ENCODE measurements around the gene PRPSAP1. TPM values are rescaled to one million over a fixed set of nuclear protein-coding genes. Genes with fewer than 3 reads are reported as not detected.

The PRPSAP1 gene
- total RNA-seq, 1 donor from 2014 or later: 16.1 TPM

DNA sequence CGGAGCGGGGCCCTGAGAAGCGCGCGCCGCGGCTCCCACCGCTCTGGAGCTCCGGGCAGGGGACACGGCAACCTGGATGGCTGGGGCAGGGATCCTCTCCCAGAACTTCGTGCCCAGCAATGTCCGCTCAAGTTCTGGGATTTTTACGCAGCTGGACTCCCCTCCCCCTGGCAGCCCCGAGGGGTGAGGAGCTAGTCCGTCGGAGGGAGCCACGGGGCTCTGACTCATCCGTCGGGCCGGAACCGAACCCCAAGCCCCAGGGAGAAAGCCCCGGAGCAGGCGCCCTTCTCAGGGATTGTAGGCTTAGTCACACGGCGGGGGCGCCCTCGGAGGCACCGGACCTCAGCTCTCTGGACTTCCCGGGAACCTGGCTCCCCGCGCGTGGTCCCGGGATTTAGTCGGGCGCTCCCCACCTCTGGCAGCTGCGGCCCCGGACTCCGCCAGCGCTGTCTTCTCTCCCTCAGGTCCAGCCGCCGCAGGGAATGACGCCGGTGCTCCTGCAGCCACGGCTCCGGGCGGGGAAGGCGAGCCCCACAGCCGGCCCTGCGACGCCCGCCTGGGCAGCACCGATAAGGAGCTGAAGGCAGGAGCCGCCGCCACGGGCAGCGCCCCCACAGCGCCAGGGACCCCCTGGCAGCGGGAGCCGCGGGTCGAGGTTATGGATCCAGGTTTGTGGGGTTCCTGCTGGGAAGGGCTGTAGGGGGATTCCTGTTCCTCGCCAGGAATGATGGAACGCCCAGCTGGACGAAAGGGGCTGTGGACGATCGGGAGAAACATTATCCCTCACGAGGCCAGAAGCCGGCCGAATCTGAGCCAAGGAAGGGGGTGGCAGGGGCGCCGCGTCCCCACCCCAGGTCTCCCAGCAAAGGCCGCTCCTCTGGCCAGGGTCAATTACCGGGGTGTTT is 31.5 kb upstream of the PRPSAP1 start:
- TF ChIP-seq, protein P1, sequence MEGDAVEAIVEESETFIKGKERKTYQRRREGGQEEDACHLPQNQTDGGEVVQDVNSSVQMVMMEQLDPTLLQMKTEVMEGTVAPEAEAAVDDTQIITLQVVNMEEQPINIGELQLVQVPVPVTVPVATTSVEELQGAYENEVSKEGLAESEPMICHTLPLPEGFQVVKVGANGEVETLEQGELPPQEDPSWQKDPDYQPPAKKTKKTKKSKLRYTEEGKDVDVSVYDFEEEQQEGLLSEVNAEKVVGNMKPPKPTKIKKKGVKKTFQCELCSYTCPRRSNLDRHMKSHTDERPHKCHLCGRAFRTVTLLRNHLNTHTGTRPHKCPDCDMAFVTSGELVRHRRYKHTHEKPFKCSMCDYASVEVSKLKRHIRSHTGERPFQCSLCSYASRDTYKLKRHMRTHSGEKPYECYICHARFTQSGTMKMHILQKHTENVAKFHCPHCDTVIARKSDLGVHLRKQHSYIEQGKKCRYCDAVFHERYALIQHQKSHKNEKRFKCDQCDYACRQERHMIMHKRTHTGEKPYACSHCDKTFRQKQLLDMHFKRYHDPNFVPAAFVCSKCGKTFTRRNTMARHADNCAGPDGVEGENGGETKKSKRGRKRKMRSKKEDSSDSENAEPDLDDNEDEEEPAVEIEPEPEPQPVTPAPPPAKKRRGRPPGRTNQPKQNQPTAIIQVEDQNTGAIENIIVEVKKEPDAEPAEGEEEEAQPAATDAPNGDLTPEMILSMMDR (IDR thresholded peaks at IDR 0.05): no peak
- Histone ChIP-seq H3K9me3 (no peaks in the 10 kb centered on the region), H3K27ac (peak overlapping the region; percentile 90 to 94), H3K27me3 (no peaks in the 10 kb centered on the region), H3K4me3 (peak overlapping the region; percentile 67 to 93), H3K4me1 (peaks cover 6 to 26% of the 10 kb centered on the region in 2 donors), H3K36me3 (peaks cover 0 to 3% of the 10 kb centered on the region in 2 donors)
- peak; percentile 46 to 89 for DNase-seq (ENCODE audit: low spot score in 2 of 2)
- intact Hi-C loops (cut with DNase I): loop anchor here (1.0 kb wide), 2 partner anchors 15 to 32 kb away; partner anchors contain the start of gene PRPSAP1

DNA sequence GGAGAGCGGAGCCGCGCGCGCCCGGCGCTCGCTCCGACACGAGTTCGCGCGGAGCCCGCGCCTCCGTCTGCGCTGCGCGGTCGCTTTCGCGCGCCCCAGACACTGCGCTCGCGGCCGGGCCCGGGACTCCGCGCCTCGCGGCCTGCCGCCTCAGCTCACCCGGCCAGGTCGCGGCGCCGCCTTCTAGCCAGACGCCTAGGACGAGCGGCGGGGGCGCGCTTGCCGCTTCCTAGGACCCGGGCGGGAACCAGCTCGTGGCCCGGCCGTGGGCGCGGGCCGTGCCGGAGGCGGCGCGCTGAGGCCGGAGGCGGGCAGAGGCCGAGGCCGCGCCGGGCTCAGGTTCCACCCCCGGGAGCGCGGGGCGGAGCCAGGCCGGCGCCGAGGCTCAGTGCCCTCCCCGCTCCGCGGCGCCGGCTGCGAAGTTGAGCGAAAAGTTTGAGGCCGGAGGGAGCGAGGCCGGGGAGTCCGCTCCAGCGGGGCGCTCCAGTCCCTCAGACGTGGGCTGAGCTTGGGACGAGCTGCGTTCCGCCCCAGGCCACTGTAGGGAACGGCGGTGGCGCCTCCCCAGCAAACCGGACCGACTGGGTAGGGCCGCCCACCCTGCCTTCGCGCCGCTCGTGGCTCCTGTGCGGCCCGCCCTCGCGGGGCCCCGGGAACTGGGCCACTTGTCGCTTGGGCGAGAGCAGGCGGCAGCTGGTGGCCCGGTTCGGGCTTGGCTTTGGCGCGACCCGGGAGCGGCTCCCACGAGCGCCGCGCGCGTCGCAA is 30.7 kb upstream of the PRPSAP1 start, which contains the start of gene SPHK1:
SPHK1 (plus strand) TSS at position 388 of the 765 bp plus-strand sequence. CDS start 1,036 bp downstream, outside the sequence.
- DNase-seq (ENCODE audit: low spot score in 2 of 2): peak in 1 of 2 donors; percentile 85
- TF ChIP-seq, protein P1 (IDR thresholded peaks at IDR 0.05): no peak
- Histone ChIP-seq H3K27ac (peak within 1 kb of the TSS; percentile 90 to 94), H3K4me3 (peak within 1 kb of the TSS; percentile 67 to 93), H3K36me3 (peaks cover 0 to 3% of the 10 kb centered on the region in 2 donors), H3K4me1 (peaks cover 6 to 26% of the 10 kb centered on the region in 2 donors), H3K27me3 (no peaks in the 10 kb centered on the region), H3K9me3 (no peaks in the 10 kb centered on the region)
- intact Hi-C loops (cut with DNase I): no loop called here

DNA sequence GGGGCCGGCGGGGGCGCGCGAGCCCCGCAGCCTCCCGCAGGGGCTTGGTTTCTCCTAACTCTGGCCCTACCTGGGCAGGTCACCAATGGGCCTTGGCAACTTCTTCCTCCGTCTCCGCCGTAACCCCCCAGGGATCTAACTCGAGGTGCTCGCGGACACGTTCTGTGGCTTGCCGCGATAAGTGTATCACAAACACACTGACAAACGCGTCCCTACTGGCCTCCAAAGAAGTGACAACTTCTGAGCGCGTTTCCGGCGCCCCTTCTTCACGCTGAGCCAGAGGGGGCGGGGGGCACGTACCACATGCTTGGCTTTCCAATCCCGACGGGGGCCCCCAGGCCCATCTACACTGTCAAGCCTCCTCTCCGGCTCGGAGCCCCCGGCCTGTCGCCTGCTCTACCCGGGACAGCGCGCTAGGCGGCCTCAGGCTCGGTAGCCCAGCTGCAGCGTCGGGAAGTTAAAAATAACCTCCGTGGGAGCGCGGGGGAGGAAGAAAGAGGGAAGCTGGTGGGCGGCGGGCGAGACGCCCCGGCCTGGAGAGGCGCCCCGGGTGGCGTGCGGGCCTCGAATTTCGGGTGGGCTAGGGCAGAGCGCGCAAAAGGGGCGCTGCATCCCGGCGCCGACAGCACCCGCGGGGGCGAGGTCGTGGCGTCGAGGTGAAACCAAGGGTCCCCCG is 30.0 kb upstream of the PRPSAP1 start:
- peak overlapping the region; percentile 90 to 94 for H3K27ac ChIP-seq
- H3K4me1 ChIP-seq: peaks cover 6 to 26% of the 10 kb centered on the region in 2 donors
- TF ChIP-seq, protein P1 (IDR thresholded peaks at IDR 0.05): peak; percentile 21 to 40 (median 35)
- no peaks in the 10 kb centered on the region for H3K9me3 ChIP-seq
- intact Hi-C loops (cut with DNase I): no loop called here
- H3K36me3 ChIP-seq: no peaks in the 10 kb centered on the region
- no peaks in the 10 kb centered on the region for H3K27me3 ChIP-seq
- DNase-seq (ENCODE audit: low spot score in 2 of 2): peak in 1 of 2 donors; percentile 76
- H3K4me3 ChIP-seq: peak overlapping the region; percentile 67 to 93

DNA sequence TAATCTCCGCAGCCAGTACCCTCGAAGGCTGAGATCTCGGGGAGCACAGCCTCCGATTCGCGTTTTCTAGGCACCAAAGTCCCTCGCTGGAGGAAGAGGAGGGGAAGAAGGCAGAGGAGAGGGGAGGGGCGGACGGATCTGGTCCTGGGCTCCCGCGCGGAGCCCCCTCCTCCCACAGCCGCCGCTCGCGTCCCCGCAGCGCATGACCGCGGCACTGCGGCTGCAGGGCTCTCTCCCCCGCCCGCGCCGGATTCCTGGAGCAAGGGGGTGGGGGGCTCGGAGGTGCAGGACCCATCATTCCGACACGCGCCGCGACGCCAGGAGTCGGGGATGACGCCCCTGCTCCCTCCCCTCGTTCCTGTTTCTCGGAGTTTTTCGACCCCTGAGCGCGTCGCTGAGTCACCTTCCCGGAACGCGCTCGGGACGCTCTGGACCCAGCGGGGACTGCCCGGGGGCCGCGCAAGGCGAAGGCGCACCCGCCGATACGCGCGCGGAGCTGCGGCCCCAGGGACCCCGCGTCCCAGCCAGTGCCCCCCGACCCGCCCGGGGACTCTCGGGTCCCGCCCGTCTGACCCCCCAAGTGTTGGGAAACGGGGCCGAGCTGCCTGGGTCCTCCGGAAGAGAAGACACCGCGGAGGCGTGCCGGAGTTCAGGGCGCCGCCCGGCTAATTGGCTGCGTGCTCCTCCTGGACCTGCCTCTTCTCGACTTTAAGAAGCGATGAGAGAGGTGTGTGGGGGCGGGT is 29.3 kb upstream of the PRPSAP1 start:
- no peaks in the 10 kb centered on the region for H3K27me3 ChIP-seq
- intact Hi-C loops (cut with DNase I): loop anchor here (1.0 kb wide), 1 partner anchor 29 kb away; no protein-coding TSS in a partner anchor
- H3K4me1 ChIP-seq: peaks cover 6 to 26% of the 10 kb centered on the region in 2 donors
- H3K36me3 ChIP-seq: no peaks in the 10 kb centered on the region
- H3K27ac ChIP-seq: peak overlapping the region; percentile 90 to 94
- no peaks in the 10 kb centered on the region for H3K9me3 ChIP-seq
- peak overlapping the region; percentile 67 to 93 for H3K4me3 ChIP-seq
- TF ChIP-seq, protein P1 (IDR thresholded peaks at IDR 0.05): no peak
- DNase-seq (ENCODE audit: low spot score in 2 of 2): peak in 1 of 2 donors; percentile 82

All from ascending aorta (tissue), 2 donors.